Glutamatergic neuron (in vitro differentiated cells): Measurements from ENCODE around the gene KBTBD7. TPM values are rescaled to one million over a fixed set of nuclear protein-coding genes. Genes with fewer than 3 reads are reported as not detected.

ENCODE experiments used
- DNase-seq: peaks from one replicate; pipeline ENCODE4 v3.0.0; 2022
- H3K27ac Mint-ChIP-seq: one replicate; pipeline ENCODE4 v1.8.0; 2020; ENCODE audit warnings: mild to moderate bottlenecking, mixed read lengths, inconsistent platforms; ENCODE audit not compliant: unreplicated experiment
- H3K27me3 Mint-ChIP-seq: one replicate; pipeline ENCODE4 v1.8.0; 2020; ENCODE audit warnings: mild to moderate bottlenecking, moderate library complexity, mixed read lengths, inconsistent platforms; ENCODE audit not compliant: unreplicated experiment
- H3K36me3 Mint-ChIP-seq: one replicate; pipeline ENCODE4 v1.8.0; 2020; ENCODE audit warnings: mild to moderate bottlenecking, mixed read lengths, inconsistent platforms; ENCODE audit not compliant: unreplicated experiment
- H3K4me1 Mint-ChIP-seq: one replicate; pipeline ENCODE4 v1.8.0; 2020; ENCODE audit warnings: mild to moderate bottlenecking, low read depth, mixed read lengths, inconsistent platforms; ENCODE audit not compliant: unreplicated experiment
- H3K4me3 Mint-ChIP-seq: one replicate; pipeline ENCODE4 v1.8.0; 2020; ENCODE audit warnings: mild to moderate bottlenecking, mixed read lengths, inconsistent platforms; ENCODE audit not compliant: unreplicated experiment
- H3K9me3 Mint-ChIP-seq: one replicate; pipeline ENCODE4 v1.8.0; 2020; ENCODE audit warnings: mild to moderate bottlenecking, moderate library complexity, mixed read lengths, inconsistent platforms; ENCODE audit not compliant: unreplicated experiment
- CTCF ChIP-seq: fragments of 200-600 bp; sonication (generic); IDR thresholded peaks from one replicate; pipeline ENCODE4 v1.5.0; 2021; ENCODE audit not compliant: partially characterized antibody, unreplicated experiment
- total RNA-seq: library from RNA; stranded (reverse); fragmentation: NEBNext Ultra II Directional; extraction: Animal tissue kit (Norgen Biotek cat#: 25700); gene quantifications from one replicate; pipeline ENCODE4 v1.2.1, GENCODE V29; 2021; ENCODE audit not compliant: unreplicated experiment

Gene KBTBD7
- total RNA-seq, 1 donor from 2014 or later, result 7.2 TPM

DNA sequence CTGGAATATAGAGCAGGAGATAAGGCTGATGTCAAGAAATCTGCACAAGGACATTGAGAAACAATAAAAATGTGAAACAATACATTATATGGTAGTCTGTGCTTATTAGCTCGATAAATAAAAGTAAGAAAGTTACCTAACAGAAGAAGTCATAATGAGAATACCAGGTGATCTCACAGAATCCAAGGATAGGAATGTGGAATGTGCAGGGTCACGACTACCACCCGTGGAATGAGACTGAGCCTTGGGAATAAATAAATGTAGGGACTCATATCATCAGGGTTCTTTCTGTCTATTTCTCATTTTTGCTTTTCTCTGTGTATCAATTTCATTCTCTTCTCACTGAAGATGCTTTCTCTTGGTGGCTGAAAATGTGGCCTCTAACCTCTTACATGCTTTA lies 26.0 kb upstream of the KBTBD7 start:
- Mint-ChIP-seq H3K27me3 (no peaks in the 10 kb centered on the region), H3K27ac (no peak overlapping the region), H3K36me3 (no peaks in the 10 kb centered on the region), H3K9me3 (no peaks in the 10 kb centered on the region), H3K4me1 (no peaks in the 10 kb centered on the region), H3K4me3 (no peak overlapping the region)
- DNase-seq, result no peak
- no peak for TF ChIP-seq CTCF

GRCh38 chr13:41216160-41216559 lies 21.8 kb upstream of the KBTBD7 start:
- H3K36me3 Mint-ChIP-seq, result peaks cover 3% of the 10 kb centered on the region
- no peaks in the 10 kb centered on the region for H3K27me3 Mint-ChIP-seq
- H3K4me3 Mint-ChIP-seq, result no peak overlapping the region
- no peak for TF ChIP-seq CTCF
- no peak for DNase-seq
- no peak overlapping the region for H3K27ac Mint-ChIP-seq
- H3K4me1 Mint-ChIP-seq, result no peaks in the 10 kb centered on the region
- H3K9me3 Mint-ChIP-seq, result peaks cover 4% of the 10 kb centered on the region

- no peak for TF ChIP-seq CTCF
- no peak overlapping the region for H3K4me3 Mint-ChIP-seq
- H3K4me1 Mint-ChIP-seq, result no peaks in the 10 kb centered on the region
- no peak overlapping the region for H3K27ac Mint-ChIP-seq
- H3K9me3 Mint-ChIP-seq, result peaks cover 4% of the 10 kb centered on the region
- no peaks in the 10 kb centered on the region for H3K27me3 Mint-ChIP-seq
- no peak for DNase-seq
- H3K36me3 Mint-ChIP-seq, result peaks cover 5% of the 10 kb centered on the region
Observed at GRCh38 chr13:41213919-41214318, 19.6 kb upstream of the KBTBD7 start.

DNA sequence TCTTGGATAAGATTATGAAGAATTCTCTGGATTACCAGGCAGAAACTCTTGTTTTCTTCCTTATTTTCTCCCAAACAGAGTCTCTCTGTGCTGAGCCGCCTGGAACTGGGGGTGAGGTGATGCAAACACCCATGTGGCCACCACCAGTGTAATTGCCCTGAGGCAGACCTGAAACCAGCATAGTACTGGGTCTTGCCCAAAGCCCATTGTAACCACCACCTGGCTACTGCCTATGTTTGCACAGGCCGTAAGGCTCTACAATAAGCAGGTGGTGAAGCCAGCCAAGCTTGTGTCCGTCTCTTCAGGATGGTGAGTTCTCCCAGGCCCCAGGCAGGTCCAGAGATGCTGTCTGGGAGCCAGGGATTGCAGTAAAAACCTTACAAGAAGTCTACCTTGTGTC lies 18.9 kb upstream of the KBTBD7 start:
- TF ChIP-seq CTCF, result no peak
- H3K36me3 Mint-ChIP-seq, result peaks cover 5% of the 10 kb centered on the region

DNA sequence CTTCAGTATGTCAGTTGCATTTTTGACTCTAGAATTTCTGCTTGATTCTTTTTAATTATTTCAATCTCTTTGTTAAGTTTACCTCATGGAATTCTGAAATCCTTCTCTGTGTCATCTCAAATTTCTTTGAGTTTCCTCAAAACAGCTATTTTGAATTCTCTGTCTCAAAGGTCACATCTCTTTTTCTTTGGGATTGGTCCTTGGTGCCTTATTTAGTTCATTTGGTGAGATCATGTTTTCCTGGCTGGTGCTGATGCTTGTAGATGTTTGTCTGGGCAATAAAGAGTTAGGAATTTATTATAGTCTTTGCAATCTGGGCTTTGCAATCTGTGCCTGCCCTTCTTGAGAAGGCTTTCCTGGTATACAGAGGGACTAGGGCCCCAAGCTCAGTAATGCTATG lies 18.5 kb upstream of the KBTBD7 start:
- no peak overlapping the region for H3K27ac Mint-ChIP-seq
- H3K9me3 Mint-ChIP-seq, result peaks cover 4% of the 10 kb centered on the region
- no peak for TF ChIP-seq CTCF
- no peaks in the 10 kb centered on the region for H3K4me1 Mint-ChIP-seq
- no peaks in the 10 kb centered on the region for H3K27me3 Mint-ChIP-seq
- H3K4me3 Mint-ChIP-seq, result no peak overlapping the region
- DNase-seq, result no peak
- H3K36me3 Mint-ChIP-seq, result peaks cover 5% of the 10 kb centered on the region

More for the DNA sequence above, 18.9 kb upstream of the KBTBD7 start:
- no peak for DNase-seq
- no peak overlapping the region for H3K27ac Mint-ChIP-seq
- no peaks in the 10 kb centered on the region for H3K27me3 Mint-ChIP-seq
- peaks cover 4% of the 10 kb centered on the region for H3K9me3 Mint-ChIP-seq
- H3K4me3 Mint-ChIP-seq, result no peak overlapping the region
- H3K4me1 Mint-ChIP-seq, result no peaks in the 10 kb centered on the region
